Measurements from ENCODE around the gene FAM177B.
"Not testable (repeated sequence)": the region's sequence is repeated elsewhere in the genome, so short reads cannot be mapped to it uniquely, and the experiment has no call there.

FAM177B gene

GRCh38 chr1:222741630-222742457, 4.8 kb downstream of the FAM177B start:
- not testable (repeated sequence) for DNase-seq

DNA sequence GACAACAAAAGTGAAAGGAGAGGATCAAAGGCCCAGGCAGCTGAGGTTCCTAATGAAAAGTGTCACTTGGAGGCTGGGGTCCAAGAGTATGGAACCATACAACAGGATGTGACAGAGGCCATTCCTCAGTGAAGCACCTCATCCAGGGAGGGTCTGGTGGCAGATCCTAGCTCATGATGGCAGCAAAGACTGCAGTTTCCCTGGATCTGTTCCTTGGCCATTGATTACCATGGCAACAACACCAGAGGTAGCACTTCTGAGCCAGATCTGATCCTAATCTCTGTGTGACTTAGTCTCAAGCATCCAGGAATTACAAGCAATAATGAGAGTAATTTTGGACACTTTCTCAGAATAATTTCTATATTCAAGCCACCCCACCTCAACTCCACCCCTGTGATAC, 12.9 kb downstream of the FAM177B start:
- DNase-seq = no peak

GRCh38 chr1:222750651-222751050, 13.6 kb downstream of the FAM177B start:
- no peak for DNase-seq

DNA sequence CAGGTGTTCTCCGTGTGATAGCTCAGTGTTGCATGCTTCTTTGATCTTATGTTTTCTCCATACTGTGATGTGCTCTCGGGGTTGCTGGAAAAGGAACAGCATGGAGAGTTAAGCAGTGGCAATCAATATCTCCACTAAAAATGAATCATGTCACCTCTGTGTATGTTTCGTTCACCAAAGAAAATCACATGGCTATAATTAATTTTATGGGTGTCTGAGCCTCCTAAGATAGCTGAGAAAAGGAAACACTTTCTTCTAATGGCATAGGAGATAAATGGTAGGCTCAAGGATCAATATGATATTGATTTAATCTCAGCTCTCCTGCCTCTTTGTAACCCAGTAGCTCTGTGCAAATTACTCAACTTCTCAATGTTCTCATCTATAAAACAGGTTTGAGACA, 14.3 kb downstream of the FAM177B start:
- no peak for DNase-seq

- DNase-seq = no peak
These were observed 17.6 kb downstream of the FAM177B start for GRCh38 chr1:222754366-222755139.

- no peak for DNase-seq
These were observed 20.8 kb downstream of the FAM177B start for GRCh38 chr1:222757646-222758268.

- no peak for DNase-seq
These were observed 22.5 kb downstream of the FAM177B start for GRCh38 chr1:222759451-222760035.

GRCh38 chr1:222761083-222761482, 24.1 kb downstream of the FAM177B start:
- no peak for DNase-seq

GRCh38 chr1:222762178-222762577, 25.2 kb downstream of the FAM177B start:
- not testable (repeated sequence) for DNase-seq

- DNase-seq = no peak
These were observed 30.2 kb downstream of the FAM177B start for GRCh38 chr1:222767152-222767571.

DNA sequence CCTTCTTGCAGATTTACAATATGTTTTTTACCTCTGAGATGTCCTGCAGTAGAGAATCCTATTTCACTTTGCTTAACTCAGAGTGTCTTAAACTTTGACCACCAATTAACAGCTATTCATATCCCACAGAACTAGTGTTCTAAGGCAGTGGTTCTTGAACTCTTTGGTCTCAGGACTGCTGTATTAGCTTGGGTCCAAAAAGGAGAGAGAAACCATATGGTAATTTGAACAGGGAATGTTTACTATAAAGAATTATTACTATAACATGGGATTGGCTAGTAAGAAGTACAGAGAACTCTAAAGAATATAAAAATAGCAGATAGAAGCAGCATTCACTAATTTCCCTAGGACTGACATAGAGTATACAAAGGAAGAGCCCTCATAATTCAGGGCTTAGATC, 31.6 kb downstream of the FAM177B start:
- no peak for DNase-seq

DNA sequence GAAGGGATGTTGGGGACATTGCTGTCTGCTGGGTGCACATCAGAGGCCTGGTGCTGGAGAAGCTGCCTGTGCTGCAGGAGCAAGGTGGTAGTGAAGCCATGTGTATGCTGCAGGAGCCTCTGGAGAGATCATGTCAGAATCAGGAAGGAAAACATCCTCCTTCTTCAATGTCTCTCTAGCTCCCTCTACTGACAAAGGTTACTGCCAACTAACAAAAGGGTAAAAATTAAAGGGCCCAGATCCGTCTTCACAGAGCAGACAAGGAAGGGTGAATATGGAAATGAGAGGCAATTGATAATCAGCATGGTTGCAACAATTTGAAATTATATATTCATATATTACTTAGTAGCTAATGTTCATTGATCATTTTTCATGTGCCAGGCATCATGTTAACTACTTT, 32.2 kb downstream of the FAM177B start:
- no peak for DNase-seq

GRCh38 chr1:222769971-222770620, 33.1 kb downstream of the FAM177B start:
- no peak for DNase-seq

DNA sequence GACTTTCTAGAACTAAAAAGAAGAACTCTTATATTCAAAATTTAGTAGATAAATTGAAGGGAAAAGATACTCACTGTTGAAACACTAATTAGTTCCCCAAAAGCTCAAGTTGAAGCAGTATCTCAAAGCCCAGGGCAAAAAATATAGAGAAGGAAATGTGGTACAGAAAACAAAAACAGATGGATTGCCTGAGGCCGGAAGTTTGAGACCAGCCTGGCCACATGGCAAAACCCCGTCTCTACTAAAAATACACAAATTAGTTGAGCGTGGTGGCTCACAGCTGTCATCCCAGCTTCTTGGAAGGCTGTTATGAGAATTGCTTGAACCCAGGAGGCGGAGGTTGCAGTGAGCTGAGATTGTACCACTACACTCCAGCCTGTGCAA, 36.0 kb downstream of the FAM177B start:
- DNase-seq = no peak

DNA sequence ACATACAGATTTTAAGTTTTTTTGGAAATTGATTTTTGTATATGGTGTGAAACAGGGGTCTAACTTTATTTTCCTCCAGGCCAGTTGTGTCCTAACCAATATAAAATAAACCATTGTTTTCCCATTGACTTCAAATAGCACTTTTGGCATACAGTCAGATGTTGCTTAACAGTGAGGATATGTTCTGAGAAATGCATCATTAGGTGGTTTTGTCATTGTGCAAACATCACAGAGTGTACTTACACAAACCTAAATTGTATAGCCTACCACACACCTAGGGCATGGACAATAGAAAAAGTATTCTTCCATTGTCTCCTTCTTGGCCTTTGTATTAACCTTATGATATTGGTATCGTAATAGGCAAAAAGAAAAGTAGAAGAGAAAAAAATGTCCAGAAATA, 40.5 kb downstream of the FAM177B start:
- no peak for DNase-seq

DNA sequence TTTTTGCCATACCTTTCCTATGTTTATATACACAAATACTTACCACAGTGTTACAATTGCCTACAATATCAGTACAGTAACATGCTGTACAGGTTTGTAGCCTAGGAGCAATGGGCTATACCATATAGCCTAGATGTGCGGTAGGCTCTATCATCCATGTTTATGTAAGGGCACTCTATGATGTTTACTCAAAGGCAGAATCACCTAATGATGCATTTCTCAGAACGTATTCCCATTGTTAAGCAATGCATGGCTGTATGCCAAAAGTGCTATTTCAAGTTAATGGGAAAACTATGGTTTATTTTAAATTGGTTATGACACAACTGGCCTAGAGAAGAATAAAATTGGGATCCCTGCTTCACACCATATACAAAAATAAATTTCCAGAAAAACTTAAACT, 41.0 kb downstream of the FAM177B start:
- no peak for DNase-seq

- no peak for DNase-seq
These were observed 44.2 kb downstream of the FAM177B start for GRCh38 chr1:222781251-222781650.

DNA sequence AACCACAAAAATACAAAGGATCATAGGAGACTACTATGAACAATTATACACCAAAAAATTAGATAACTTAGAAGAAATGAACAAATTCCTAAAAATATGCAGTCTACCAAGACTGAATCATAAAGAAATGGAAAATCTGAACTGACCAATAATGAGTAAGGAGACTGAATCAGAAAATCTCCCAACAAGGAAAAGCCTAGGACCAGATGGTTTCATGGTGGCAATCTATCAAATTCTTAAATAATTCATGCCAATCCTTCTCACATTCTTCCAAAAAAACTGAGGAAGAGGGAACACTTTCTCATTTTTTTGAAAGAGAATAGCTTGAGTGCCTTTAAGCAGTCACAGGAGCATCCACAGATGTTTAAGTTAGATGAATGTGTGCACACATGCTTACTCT, 46.0 kb downstream of the FAM177B start:
- no peak for DNase-seq

DNA sequence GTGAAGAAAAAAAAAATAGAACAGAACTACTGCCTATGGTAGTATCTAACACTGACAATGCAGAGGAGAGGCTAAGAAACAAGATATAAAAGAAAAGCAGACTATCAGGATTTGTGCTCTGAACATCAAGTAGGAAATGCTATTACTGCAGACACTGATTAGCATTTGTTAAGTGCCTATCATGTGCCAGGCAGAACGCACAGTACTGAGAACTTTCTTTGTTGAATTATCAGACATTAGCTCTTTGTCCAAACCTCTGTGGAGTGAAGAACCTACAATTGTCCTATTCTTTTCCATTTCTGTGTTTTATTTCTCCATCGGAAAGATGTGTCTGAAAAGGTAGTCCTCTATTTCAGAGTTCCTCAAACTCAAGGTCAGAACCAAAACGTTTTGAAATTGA, 47.4 kb downstream of the FAM177B start:
- no peak for DNase-seq

GRCh38 chr1:222784916-222785315, 47.9 kb downstream of the FAM177B start:
- DNase-seq = no peak

- no peak for DNase-seq
These were observed 48.5 kb downstream of the FAM177B start for GRCh38 chr1:222785529-222785928.

DNA sequence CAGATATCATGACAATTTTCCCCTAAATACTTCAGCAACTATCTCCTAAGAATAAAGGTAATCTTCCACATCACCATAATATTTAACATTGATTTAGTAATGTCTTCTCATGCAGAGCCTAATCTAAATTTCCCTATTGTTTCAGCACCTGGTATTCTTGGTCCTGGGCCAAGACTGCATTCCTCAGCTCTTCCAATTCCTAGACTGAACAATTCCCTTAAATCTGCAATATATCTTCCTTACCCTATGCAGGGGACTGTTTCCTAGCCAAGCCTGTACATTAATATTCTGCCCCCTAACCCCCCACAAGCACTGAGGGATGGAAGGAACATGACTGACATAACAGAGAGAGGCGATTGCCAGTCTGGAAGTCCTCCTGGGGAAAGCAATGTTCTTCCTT, 49.1 kb downstream of the FAM177B start:
- DNase-seq = no peak

DNA sequence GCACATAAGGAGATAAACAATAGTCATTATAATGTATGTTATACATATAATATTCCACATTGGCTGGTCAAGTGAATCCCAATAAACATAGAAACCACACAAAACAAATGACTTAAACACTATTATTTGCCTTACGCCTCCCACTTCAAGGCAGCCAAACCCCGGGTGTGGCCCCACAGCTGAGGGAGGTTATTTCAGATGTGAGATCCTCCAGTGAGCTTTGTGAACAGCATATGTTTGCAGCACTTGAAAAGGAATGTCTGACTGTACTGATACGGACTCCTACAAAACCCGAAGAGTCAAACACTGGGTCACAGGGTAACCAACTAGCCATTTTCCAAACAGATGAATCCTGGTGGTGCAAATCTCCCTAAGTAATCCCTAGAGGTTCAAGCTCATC, 50.7 kb downstream of the FAM177B start:
- no peak for DNase-seq
